ENCODE measurements around the gene ZNF879. TPM values are rescaled to one million over a fixed set of nuclear protein-coding genes. Genes with fewer than 3 reads are reported as not detected.

ZNF879 gene
- total and polyA plus RNA-seq, 2 of the 13 experiments (the other 11 are each of a cell fraction or from before 2014, with no cell fraction given) = 0.83 to 2.8 TPM

DNA sequence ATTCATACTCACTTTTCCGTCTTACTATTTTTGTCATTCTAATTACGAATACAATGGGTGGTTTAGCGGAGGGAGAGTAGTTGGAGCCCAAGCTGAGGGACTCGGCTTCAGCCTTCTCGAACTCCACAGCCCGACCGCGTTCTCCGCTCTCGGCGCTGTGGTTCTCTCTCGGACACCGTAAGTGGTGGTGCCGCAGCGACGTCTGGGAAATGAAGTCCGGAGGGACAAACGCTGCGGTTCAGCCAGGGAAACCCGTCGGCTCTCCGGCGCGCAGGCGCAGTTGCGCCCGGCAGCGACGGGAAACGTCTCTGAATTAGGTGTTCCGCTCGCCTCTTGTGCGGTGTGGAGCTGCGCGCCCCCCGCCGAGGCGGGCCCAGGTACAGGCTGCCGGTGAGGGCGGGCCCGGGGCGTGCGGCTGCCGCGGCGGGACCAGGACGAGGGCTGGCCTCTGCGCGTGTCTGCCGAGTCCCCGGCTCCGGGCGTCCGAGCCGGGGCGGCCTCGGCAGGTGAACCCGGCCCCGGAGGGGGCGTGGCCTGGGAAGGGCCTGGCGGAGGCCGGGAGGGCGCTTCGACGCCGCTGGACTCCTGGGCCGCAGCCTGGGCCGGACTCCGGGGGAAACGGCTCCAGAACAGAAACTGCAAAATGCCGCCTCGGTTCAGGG is at the start of gene ZNF879 (continued):
- TF ChIP-seq, protein P1, sequence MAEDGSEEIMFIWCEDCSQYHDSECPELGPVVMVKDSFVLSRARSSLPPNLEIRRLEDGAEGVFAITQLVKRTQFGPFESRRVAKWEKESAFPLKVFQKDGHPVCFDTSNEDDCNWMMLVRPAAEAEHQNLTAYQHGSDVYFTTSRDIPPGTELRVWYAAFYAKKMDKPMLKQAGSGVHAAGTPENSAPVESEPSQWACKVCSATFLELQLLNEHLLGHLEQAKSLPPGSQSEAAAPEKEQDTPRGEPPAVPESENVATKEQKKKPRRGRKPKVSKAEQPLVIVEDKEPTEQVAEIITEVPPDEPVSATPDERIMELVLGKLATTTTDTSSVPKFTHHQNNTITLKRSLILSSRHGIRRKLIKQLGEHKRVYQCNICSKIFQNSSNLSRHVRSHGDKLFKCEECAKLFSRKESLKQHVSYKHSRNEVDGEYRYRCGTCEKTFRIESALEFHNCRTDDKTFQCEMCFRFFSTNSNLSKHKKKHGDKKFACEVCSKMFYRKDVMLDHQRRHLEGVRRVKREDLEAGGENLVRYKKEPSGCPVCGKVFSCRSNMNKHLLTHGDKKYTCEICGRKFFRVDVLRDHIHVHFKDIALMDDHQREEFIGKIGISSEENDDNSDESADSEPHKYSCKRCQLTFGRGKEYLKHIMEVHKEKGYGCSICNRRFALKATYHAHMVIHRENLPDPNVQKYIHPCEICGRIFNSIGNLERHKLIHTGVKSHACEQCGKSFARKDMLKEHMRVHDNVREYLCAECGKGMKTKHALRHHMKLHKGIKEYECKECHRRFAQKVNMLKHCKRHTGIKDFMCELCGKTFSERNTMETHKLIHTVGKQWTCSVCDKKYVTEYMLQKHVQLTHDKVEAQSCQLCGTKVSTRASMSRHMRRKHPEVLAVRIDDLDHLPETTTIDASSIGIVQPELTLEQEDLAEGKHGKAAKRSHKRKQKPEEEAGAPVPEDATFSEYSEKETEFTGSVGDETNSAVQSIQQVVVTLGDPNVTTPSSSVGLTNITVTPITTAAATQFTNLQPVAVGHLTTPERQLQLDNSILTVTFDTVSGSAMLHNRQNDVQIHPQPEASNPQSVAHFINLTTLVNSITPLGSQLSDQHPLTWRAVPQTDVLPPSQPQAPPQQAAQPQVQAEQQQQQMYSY (CRISPR knock-in tag; IDR thresholded peaks at IDR 0.05) = peak; percentile 40; the same call in 1 of the 2 replicates
- TF ChIP-seq JUND (CRISPR knock-in tag; IDR thresholded peaks at IDR 0.05) (no peak), HOXA5 (CRISPR knock-in tag; IDR thresholded peaks at IDR 0.05) (no peak), ONECUT2 (CRISPR knock-in tag; IDR thresholded peaks at IDR 0.05) (no peak), ZFP36L2 (CRISPR knock-in tag; IDR thresholded peaks at IDR 0.05) (no peak), NCOR1 (IDR thresholded peaks at IDR 0.05; ENCODE audit: borderline replicate concordance, low read length) (no peak), ZNF24 (IDR thresholded peaks at IDR 0.05) (no peak), ZFYVE20 (CRISPR knock-in tag; IDR thresholded peaks at IDR 0.05; ENCODE audit: borderline replicate concordance, low read depth) (no peak), ZKSCAN8 (CRISPR knock-in tag; IDR thresholded peaks at IDR 0.05; ENCODE audit: borderline replicate concordance) (no peak), THAP11 (CRISPR knock-in tag; IDR thresholded peaks at IDR 0.05) (peak; percentile 99), KAT7 (CRISPR knock-in tag; IDR thresholded peaks at IDR 0.05; ENCODE audit: borderline replicate concordance) (no peak), ZNF619 (CRISPR knock-in tag; IDR thresholded peaks at IDR 0.05) (no peak; the same call in 1 of the 2 replicates), SNRNP70 (IDR thresholded peaks at IDR 0.05; ENCODE audit: low read depth, low read length) (no peak), SMAD9 (CRISPR knock-in tag; IDR thresholded peaks at IDR 0.05) (no peak), IKZF1 (IDR thresholded peaks at IDR 0.05) (no peak), HDAC1 (CRISPR knock-in tag; IDR thresholded peaks at IDR 0.05) (peak; percentile 25; the same call in 1 of the 2 replicates)
- TF ChIP-seq, protein P2, sequence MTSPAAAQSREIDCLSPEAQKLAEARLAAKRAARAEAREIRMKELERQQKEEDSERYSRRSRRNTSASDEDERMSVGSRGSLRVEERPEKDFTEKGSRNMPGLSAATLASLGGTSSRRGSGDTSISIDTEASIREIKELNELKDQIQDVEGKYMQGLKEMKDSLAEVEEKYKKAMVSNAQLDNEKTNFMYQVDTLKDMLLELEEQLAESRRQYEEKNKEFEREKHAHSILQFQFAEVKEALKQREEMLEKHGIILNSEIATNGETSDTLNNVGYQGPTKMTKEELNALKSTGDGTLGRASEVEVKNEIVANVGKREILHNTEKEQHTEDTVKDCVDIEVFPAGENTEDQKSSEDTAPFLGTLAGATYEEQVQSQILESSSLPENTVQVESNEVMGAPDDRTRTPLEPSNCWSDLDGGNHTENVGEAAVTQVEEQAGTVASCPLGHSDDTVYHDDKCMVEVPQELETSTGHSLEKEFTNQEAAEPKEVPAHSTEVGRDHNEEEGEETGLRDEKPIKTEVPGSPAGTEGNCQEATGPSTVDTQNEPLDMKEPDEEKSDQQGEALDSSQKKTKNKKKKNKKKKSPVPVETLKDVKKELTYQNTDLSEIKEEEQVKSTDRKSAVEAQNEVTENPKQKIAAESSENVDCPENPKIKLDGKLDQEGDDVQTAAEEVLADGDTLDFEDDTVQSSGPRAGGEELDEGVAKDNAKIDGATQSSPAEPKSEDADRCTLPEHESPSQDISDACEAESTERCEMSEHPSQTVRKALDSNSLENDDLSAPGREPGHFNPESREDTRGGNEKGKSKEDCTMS (CRISPR knock-in tag; conservative IDR thresholded peaks at IDR 0.05) = no peak
- TF ChIP-seq, protein P3, sequence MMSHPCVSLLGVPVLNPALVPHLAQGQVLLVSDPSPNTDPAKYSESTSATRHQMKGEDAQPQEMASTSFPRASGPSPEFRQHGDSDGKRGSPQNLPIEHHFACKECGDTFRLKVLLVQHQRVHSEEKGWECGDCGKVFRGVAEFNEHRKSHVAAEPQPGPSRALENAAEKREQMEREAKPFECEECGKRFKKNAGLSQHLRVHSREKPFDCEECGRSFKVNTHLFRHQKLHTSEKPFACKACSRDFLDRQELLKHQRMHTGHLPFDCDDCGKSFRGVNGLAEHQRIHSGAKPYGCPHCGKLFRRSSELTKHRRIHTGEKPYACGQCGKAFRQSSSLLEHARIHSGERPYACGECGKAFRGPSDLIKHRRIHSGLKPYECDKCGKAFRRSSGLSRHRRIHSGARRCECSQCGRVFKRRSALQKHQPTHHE (CRISPR knock-in tag; IDR thresholded peaks at IDR 0.05; ENCODE audit: borderline replicate concordance) = no peak
- TF ChIP-seq, protein P4, sequence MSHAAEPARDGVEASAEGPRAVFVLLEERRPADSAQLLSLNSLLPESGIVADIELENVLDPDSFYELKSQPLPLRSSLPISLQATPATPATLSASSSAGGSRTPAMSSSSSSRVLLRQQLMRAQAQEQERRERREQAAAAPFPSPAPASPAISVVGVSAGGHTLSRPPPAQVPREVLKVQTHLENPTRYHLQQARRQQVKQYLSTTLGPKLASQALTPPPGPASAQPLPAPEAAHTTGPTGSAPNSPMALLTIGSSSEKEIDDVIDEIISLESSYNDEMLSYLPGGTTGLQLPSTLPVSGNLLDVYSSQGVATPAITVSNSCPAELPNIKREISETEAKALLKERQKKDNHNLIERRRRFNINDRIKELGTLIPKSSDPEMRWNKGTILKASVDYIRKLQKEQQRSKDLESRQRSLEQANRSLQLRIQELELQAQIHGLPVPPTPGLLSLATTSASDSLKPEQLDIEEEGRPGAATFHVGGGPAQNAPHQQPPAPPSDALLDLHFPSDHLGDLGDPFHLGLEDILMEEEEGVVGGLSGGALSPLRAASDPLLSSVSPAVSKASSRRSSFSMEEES (CRISPR knock-in tag; IDR thresholded peaks at IDR 0.05) = no peak
- TF ChIP-seq, protein P5, sequence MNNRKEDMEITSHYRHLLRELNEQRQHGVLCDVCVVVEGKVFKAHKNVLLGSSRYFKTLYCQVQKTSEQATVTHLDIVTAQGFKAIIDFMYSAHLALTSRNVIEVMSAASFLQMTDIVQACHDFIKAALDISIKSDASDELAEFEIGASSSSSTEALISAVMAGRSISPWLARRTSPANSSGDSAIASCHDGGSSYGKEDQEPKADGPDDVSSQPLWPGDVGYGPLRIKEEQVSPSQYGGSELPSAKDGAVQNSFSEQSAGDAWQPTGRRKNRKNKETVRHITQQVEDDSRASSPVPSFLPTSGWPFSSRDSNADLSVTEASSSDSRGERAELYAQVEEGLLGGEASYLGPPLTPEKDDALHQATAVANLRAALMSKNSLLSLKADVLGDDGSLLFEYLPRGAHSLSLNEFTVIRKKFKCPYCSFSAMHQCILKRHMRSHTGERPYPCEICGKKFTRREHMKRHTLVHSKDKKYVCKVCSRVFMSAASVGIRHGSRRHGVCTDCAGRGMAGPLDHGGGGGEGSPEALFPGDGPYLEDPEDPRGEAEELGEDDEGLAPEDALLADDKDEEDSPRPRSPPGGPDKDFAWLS (CRISPR knock-in tag; IDR thresholded peaks at IDR 0.05; ENCODE audit: borderline replicate concordance) = no peak
